ENCODE data around the gene CNTNAP2.

- TF ChIP-seq FOXP4 (CRISPR knock-in tag; IDR thresholded peaks at IDR 0.05; ENCODE audit: borderline replicate concordance) (no peak), U2AF2 (optimal IDR thresholded peaks at IDR 0.05; ENCODE audit: low read depth, low read length) (no peak), CTCF (IDR thresholded peaks at IDR 0.05 in 2 of 3, conservative IDR thresholded peaks at IDR 0.05 in 1 of 3; ENCODE audit: insufficient read depth in 2 of 3, low read depth in 1 of 3, low read length in 3 of 3) (no peak), MTA3 (IDR thresholded peaks at IDR 0.05; ENCODE audit: borderline replicate concordance) (no peak), ZNF24 (IDR thresholded peaks at IDR 0.05) (no peak), HES1 (IDR thresholded peaks at IDR 0.05; ENCODE audit: low read depth) (no peak), ZZZ3 (IDR thresholded peaks at IDR 0.05) (no peak), MXI1 (IDR thresholded peaks at IDR 0.05; ENCODE audit: low read depth, low read length) (no peak), TCF7L2 (IDR thresholded peaks at IDR 0.05; ENCODE audit: low read depth, low read length) (no peak), MCM2 (IDR thresholded peaks at IDR 0.05; ENCODE audit: low read depth) (no peak)
Observed at GRCh38 chr7:148288592-148289151, 2172.1 kb downstream of the CNTNAP2 start.
